ENCODE data around the gene MCM3. TPM values are rescaled to one million over a fixed set of nuclear protein-coding genes. Genes with fewer than 3 reads are reported as not detected.

The MCM3 gene
- 66.5 and 76.7 TPM in 2 replicates for total RNA-seq (2012; rRNA removed)
- 47.6 and 54.6 TPM in 2 replicates for polyA plus RNA-seq (2012; rRNA removed)
- 21.7 and 34.9 TPM in 2 replicates for polyA plus RNA-seq (2012; cell fraction: cytosol; rRNA removed)
- 28.2 and 43.8 TPM in 2 replicates for polyA plus RNA-seq (2012; cell fraction: nucleus; rRNA removed; ENCODE audit: low replicate concordance)
- percentile 55 among the genes with signal in this experiment for Bru-seq, nascent RNA
- BruChase-seq, experiment 1, labeled RNA remaining after a 6-hour chase = percentile 57 among the genes with signal in this experiment
- BruChase-seq, experiment 2, labeled RNA remaining after a 2-hour chase = percentile 54 among the genes with signal in this experiment
- long read RNA-seq, transcript MCM3-201 (17 exons, 3,083 nt) = major isoform, 19 of 26 reads
- long read RNA-seq, partial matches to known transcripts = 6 of 26 reads
- long read RNA-seq, other reads (novel, unspliced or antisense) = 1 of 26 reads

DNA sequence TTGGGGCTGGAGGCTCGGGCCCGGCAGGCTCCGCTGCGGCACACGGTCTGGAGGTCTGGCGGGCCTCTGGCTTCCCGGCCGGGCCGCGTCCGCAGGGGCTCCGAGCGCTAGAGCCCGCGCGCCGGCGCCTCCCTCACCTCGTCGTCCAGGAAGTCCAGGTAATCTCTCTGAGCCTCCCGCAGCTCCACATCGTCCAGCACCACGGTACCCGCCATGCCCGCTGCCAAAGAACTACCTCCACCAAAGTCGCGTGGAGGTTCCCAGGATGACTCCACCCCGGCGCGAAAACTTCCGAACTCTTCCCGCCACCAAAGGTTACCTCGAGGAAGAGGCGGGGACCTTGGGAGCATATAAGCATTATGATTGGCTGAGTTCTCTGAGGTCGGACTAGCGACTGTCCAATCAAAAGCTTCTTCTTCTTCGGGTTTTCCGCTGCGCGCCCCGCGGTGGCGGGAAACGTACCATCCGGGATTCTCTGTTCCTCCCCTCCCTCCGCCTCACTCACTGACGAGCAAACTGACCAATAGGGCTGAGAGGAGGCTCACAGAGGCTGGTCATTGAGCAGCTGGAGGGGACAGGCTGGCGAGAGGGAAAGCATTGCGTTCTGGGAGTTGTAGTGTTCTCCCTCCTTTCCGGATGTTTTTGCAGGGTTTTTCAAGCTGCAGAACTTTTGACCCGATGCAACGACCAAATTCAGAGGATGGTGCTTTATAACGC lies at the start of gene MCM3:
MCM3 (minus strand) TSS at position 283 of the 717 bp plus-strand sequence; CDS start at position 215, 68 bp downstream.
- CTCF ChIA-PET = interaction anchor here (0.9 to 1.9 kb wide), 7 partner anchors 10 to 311 kb away, joined by 3 to 9 read pairs (median 3); no protein-coding TSS in a partner anchor
- Histone ChIP-seq H3K9me3 (ENCODE audit: control insufficient read depth, insufficient read depth, low read length) (no peaks in the 10 kb centered on the region), H4K5ac (ENCODE audit: low read depth, low read length) (peak within 1 kb of the TSS; percentile 23; the same call in 1 of the 2 replicates), H3K23ac (ENCODE audit: low read depth, low read length) (peak within 1 kb of the TSS; percentile 34; the same call in 1 of the 2 replicates), H4K20me1 (ENCODE audit: insufficient read depth, low read length) (no peaks in the 10 kb centered on the region), H3K36me3 (ENCODE audit: control insufficient read depth, insufficient read depth, low read length) (peaks cover 10% of the 10 kb centered on the region), H3K18ac (ENCODE audit: low read depth, low read length) (no peak within 1 kb of the TSS), H2BK5ac (ENCODE audit: low read depth, low read length, poor library complexity, severe bottlenecking) (peak within 1 kb of the TSS; percentile 59), H2BK120ac (ENCODE audit: low read depth, low read length) (no peak within 1 kb of the TSS), H4K91ac (ENCODE audit: insufficient read depth, low read depth, low read length) (no peak within 1 kb of the TSS), H2AK5ac (ENCODE audit: low read depth, low read length) (no peak within 1 kb of the TSS), H3K14ac (replicated peaks; ENCODE audit: low read depth, low read length) (peak within 1 kb of the TSS; percentile 33; the same call in 1 of the 2 replicates), H2BK15ac (ENCODE audit: low read depth, low read length) (no peak within 1 kb of the TSS), H3K4me1 (ENCODE audit: control insufficient read depth, insufficient read depth, low read length) (no peaks in the 10 kb centered on the region), H3K79me1 (ENCODE audit: low read depth in 1 of 2, low read length in 2 of 2) (peaks cover 9 to 13% of the 10 kb centered on the region in 2 experiments; a peak in 3 of 4 replicates), H4K8ac (ENCODE audit: low read depth in 2 of 2, low read length in 2 of 2) (peak within 1 kb of the TSS; percentile 34 to 38), H3K9me1 (ENCODE audit: insufficient read depth, low read length) (no peaks in the 10 kb centered on the region; the same call in 1 of the 2 replicates), H3K27me3 (ENCODE audit: control insufficient read depth, insufficient read depth, low read length) (no peaks in the 10 kb centered on the region), H3K9ac (ENCODE audit: low read depth, low read length) (peak within 1 kb of the TSS; percentile 62), H3K56ac (ENCODE audit: extremely low read depth, insufficient read depth, low read length) (peak within 1 kb of the TSS; percentile 16), H3K4ac (ENCODE audit: low read depth, low read length) (peak within 1 kb of the TSS; percentile 39), H3K4me2 (ENCODE audit: low read depth, low read length) (peak within 1 kb of the TSS; percentile 81), H3K4me3 (ENCODE audit: insufficient read depth, low read depth, low read length) (peak within 1 kb of the TSS; percentile 65), H2BK20ac (ENCODE audit: low read depth, low read length) (no peak within 1 kb of the TSS), H2AFZ (replicated peaks; ENCODE audit: low read length, poor library complexity) (peak within 1 kb of the TSS; percentile 88), H2AK9ac (replicated peaks; ENCODE audit: low read depth, low read length, poor library complexity) (peak within 1 kb of the TSS; percentile 81), H3K27ac (ENCODE audit: insufficient read depth, low read length) (peak within 1 kb of the TSS; percentile 31; the same call in 1 of the 2 replicates)
- no TSS peak for BruUV-seq (replicated peaks)
- ATAC-seq (ENCODE audit: low read depth) = peak; percentile 99
- intact Hi-C loops (cut with micrococcal nuclease) = loop anchor here (2.0 kb wide), 1 partner anchor 68 kb away; no protein-coding TSS in a partner anchor
- POLR2A ChIA-PET (ENCODE audit: unreplicated experiment) = no interaction called here
- dilution Hi-C loops (cut with HindIII; ENCODE audit: low sequenced_read_pairs, unreplicated experiment) = no loop called here
- DNase-seq = peak; percentile 99
- 2% methylated on average over 16 of the region's 53 CpGs; no CpG with 5 or more reads in 1 of the 2 experiments for WGBS, 2 experiments (ENCODE audit: extremely low coverage in 2 of 2, insufficient read length in 1 of 2)
- peak; percentile 82 for TF ChIP-seq MXI1 (IDR thresholded peaks at IDR 0.05; ENCODE audit: borderline replicate concordance, low read depth, low read length)
- TF ChIP-seq FOS (IDR thresholded peaks at IDR 0.05; ENCODE audit: low read depth, low read length) = peak; percentile 2; the same call in 1 of the 2 replicates
- no peak for TF ChIP-seq RFX5 (IDR thresholded peaks at IDR 0.05; ENCODE audit: low read depth, low read length)
- TF ChIP-seq MAZ (IDR thresholded peaks at IDR 0.05; ENCODE audit: borderline replicate concordance, low read depth, low read length) = peak; percentile 87; the same call in 1 of the 2 replicates
- TF ChIP-seq, protein P1, sequence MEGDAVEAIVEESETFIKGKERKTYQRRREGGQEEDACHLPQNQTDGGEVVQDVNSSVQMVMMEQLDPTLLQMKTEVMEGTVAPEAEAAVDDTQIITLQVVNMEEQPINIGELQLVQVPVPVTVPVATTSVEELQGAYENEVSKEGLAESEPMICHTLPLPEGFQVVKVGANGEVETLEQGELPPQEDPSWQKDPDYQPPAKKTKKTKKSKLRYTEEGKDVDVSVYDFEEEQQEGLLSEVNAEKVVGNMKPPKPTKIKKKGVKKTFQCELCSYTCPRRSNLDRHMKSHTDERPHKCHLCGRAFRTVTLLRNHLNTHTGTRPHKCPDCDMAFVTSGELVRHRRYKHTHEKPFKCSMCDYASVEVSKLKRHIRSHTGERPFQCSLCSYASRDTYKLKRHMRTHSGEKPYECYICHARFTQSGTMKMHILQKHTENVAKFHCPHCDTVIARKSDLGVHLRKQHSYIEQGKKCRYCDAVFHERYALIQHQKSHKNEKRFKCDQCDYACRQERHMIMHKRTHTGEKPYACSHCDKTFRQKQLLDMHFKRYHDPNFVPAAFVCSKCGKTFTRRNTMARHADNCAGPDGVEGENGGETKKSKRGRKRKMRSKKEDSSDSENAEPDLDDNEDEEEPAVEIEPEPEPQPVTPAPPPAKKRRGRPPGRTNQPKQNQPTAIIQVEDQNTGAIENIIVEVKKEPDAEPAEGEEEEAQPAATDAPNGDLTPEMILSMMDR (conservative IDR thresholded peaks at IDR 0.05; ENCODE audit: low read depth, low read length) = peak; percentile 18; the same call in 1 of the 2 replicates
- in situ Hi-C loops (cut with MboI; ENCODE audit: low sequenced_read_pairs) = loop anchor here (5.0 kb wide), 1 partner anchor 383 kb away; no protein-coding TSS in a partner anchor

Data from IMR-90 (cell line).